HCT116 (cell line): ENCODE results near the gene RET. TPM values are rescaled to one million over a fixed set of nuclear protein-coding genes. Genes with fewer than 3 reads are reported as not detected.

Source experiments
- ATAC-seq: fragments of 200-7000 bp; cut with Tn5 transposase; 2 replicates; pipeline ENCODE4 v1.9.1; 2020; ENCODE audit warnings: mild to moderate bottlenecking, moderate library complexity
- BruUV-seq: library from RNA; stranded (reverse); fragments of 400-500 nt; replicated peaks from 2 replicates; lab custom pipeline; 2021; lab: Mats Ljungman, UMichigan
- CTCF ChIA-PET: fragments of 300-600 bp; sonication (Branson Sonifier 250); formaldehyde crosslinking; loops from one replicate; lab custom pipeline; 2021; ENCODE audit warnings: antibody characterized with exemption; lab: Charles Lee
- POLR2A ChIA-PET: fragments of 300-600, 350-600 bp; sonication (Branson Sonifier 250); formaldehyde crosslinking; loops from one replicate; lab custom pipeline; 2021; ENCODE audit warnings: antibody characterized with exemption; lab: Charles Lee
- RAD21 ChIA-PET, 2 experiments: fragments of 300-600 bp; sonication (Branson Sonifier 250); formaldehyde crosslinking; loops; one replicate each; lab custom pipeline; 2023; ENCODE audit warnings: low total read pairs in 2 of 2; ENCODE audit not compliant: uncharacterized antibody in 2 of 2, unreplicated experiment in 2 of 2, low non-redundant PET in 1 of 2; lab: Charles Lee
- DNase-seq: peaks from one replicate; pipeline ENCODE4 v3.0.0-alpha.2; 2010; ENCODE audit warnings: low read depth, low spot score
- H2AFZ ChIP-seq: fragments of 200-600 bp; shearing (Covaris generic), sonication (generic); 2 replicates; pipeline ENCODE4 v1.6.1; 2017; ENCODE audit warnings: low read depth, mixed run types, mixed read lengths, antibody characterized with exemption, low read length; ENCODE audit not compliant: poor library complexity, severe bottlenecking
- H3K27ac ChIP-seq: 2 replicates; pipeline ENCODE4 v1.5.1; 2012; ENCODE audit warnings: low read depth, low read length
- H3K27me3 ChIP-seq: fragments of 200-600 bp; sonication (generic); 2 replicates; pipeline ENCODE4 v1.6.1; 2016; ENCODE audit warnings: mixed run types, low read length, mixed read lengths; ENCODE audit not compliant: insufficient read depth
- H3K36me3 ChIP-seq, 2 experiments: fragments of 200-500 bp in 1 of 2; fragments of 200-600 bp in 1 of 2; sonication (Bioruptor generic) in 1 of 2; sonication (generic) in 1 of 2; 2 replicates each; pipeline versions ENCODE4 v1.5.1 to v1.6.1; 2014 to 2016; ENCODE audit warnings: low read length in 2 of 2, inconsistent platforms in 1 of 2, mixed read lengths in 1 of 2, mixed run types in 1 of 2; ENCODE audit not compliant: insufficient read depth in 2 of 2, control insufficient read depth in 1 of 2
- H3K4me1 ChIP-seq, 2 experiments: fragments of 200-600 bp in 1 of 2; sonication (generic) in 1 of 2; 2 replicates each; pipeline versions ENCODE4 v1.5.1 to v1.6.1; 2012 to 2017; ENCODE audit warnings: low read length in 2 of 2, inconsistent platforms in 1 of 2, mild to moderate bottlenecking in 1 of 2, mixed read lengths in 1 of 2, mixed run types in 1 of 2, moderate library complexity in 1 of 2; ENCODE audit not compliant: insufficient read depth in 2 of 2, control insufficient read depth in 1 of 2
- H3K4me2 ChIP-seq: fragments of 200-600 bp; sonication (generic); 2 replicates; pipeline ENCODE4 v1.6.1; 2017; ENCODE audit warnings: mixed run types, low read length, mixed read lengths
- H3K4me3 ChIP-seq, 2 experiments: fragments of 200-600 bp in 1 of 2; sonication (generic) in 1 of 2; replicated peaks in 1 of 2; 2 replicates each; pipeline ENCODE4 v1.5.1; 2011 to 2016; ENCODE audit warnings: low read length in 2 of 2, control low read depth in 1 of 2, low read depth in 1 of 2, mild to moderate bottlenecking in 1 of 2, mixed read lengths in 1 of 2, mixed run types in 1 of 2
- H3K79me2 ChIP-seq: fragments of 200-600 bp; sonication (generic); 2 replicates; pipeline ENCODE4 v1.6.1; 2017; ENCODE audit warnings: mild to moderate bottlenecking, mixed run types, low read length, moderate library complexity, mixed read lengths; ENCODE audit not compliant: insufficient read depth
- H3K9ac ChIP-seq: fragments of 200-600 bp; sonication (generic); 2 replicates; pipeline ENCODE4 v1.6.1; 2016; ENCODE audit warnings: low read length, mixed read lengths
- H3K9me2 ChIP-seq: fragments of 200-600 bp; sonication (generic), shearing (Covaris generic); 2 replicates; pipeline ENCODE4 v1.6.1; 2017; ENCODE audit warnings: mixed run types, mild to moderate bottlenecking, moderate library complexity; ENCODE audit not compliant: insufficient read depth
- H3K9me3 ChIP-seq, 2 experiments: fragments of 200-500 bp in 1 of 2; fragments of 200-600 bp in 1 of 2; sonication (Bioruptor generic) in 1 of 2; sonication (generic) in 1 of 2; 2 replicates each; pipeline ENCODE4 v1.6.1; 2014 to 2017; ENCODE audit warnings: low read length in 2 of 2, mixed read lengths in 2 of 2, inconsistent platforms in 1 of 2, low read depth in 1 of 2, mild to moderate bottlenecking in 1 of 2, mixed run types in 1 of 2, moderate library complexity in 1 of 2; ENCODE audit not compliant: control insufficient read depth in 1 of 2, insufficient read depth in 1 of 2
- H4K20me1 ChIP-seq: fragments of 200-600 bp; sonication (generic), shearing (Covaris generic); 2 replicates; pipeline ENCODE4 v1.6.1; 2017; ENCODE audit warnings: mixed run types, mild to moderate bottlenecking, moderate library complexity; ENCODE audit not compliant: insufficient read depth
- CEBPB ChIP-seq: IDR thresholded peaks from 2 replicates; pipeline ENCODE4 v1.6.1; 2012; ENCODE audit warnings: low read depth
- CTCF ChIP-seq, 3 experiments: fragments of 200-600 bp in 1 of 3; sonication (generic) in 1 of 3; IDR thresholded peaks in 2 of 3; conservative IDR thresholded peaks in 1 of 3; 2 replicates each; pipeline ENCODE4 v1.5.1; 2012 to 2017; ENCODE audit warnings: low read depth in 2 of 3, low read length in 2 of 3, antibody characterized with exemption in 1 of 3, borderline replicate concordance in 1 of 3, control low read depth in 1 of 3, mild to moderate bottlenecking in 1 of 3, mixed read lengths in 1 of 3, mixed run types in 1 of 3, moderate library complexity in 1 of 3; ENCODE audit not compliant: insufficient read depth in 1 of 3
- EGR1 ChIP-seq: IDR thresholded peaks from 2 replicates; pipeline ENCODE4 v1.6.1; 2012; ENCODE audit warnings: low read depth
- ELF1 ChIP-seq: IDR thresholded peaks from 2 replicates; pipeline ENCODE4 v1.6.1; 2012; ENCODE audit warnings: low read depth, borderline replicate concordance
- EZH2 ChIP-seq: fragments of 200-600 bp; sonication (generic); IDR thresholded peaks from 2 replicates; pipeline ENCODE4 v1.6.1; 2017; ENCODE audit warnings: antibody characterized with exemption, mixed run types
- EZH2phosphoT487 ChIP-seq: fragments of 200-600 bp; IDR thresholded peaks from 2 replicates; pipeline ENCODE4 v1.6.1; 2018; ENCODE audit warnings: antibody characterized with exemption, borderline replicate concordance
- JUND ChIP-seq: IDR thresholded peaks from 2 replicates; pipeline ENCODE4 v1.6.1; 2012
- MAX ChIP-seq: IDR thresholded peaks from 2 replicates; pipeline ENCODE4 v1.6.1; 2012
- POLR2A ChIP-seq: IDR thresholded peaks from 2 replicates; pipeline ENCODE4 v1.7.0; 2011; ENCODE audit warnings: borderline replicate concordance; ENCODE audit not compliant: insufficient read depth, insufficient read length; ENCODE audit errors: extremely low read depth
- POLR2AphosphoS5 ChIP-seq: IDR thresholded peaks from 2 replicates; pipeline ENCODE4 v1.6.1; 2011; ENCODE audit warnings: mild to moderate bottlenecking, low read depth, low read length, moderate library complexity
- RAD21 ChIP-seq: IDR thresholded peaks from 2 replicates; pipeline ENCODE4 v1.6.1; 2012; ENCODE audit warnings: low read depth, mild to moderate bottlenecking
- REST ChIP-seq: IDR thresholded peaks from 2 replicates; pipeline ENCODE4 v1.6.1; 2012; ENCODE audit warnings: low read depth
- SIN3A ChIP-seq: IDR thresholded peaks from 2 replicates; pipeline ENCODE4 v1.6.1; 2012; ENCODE audit warnings: low read depth
- TCF7L2 ChIP-seq: IDR thresholded peaks from 2 replicates; pipeline ENCODE4 v1.7.0; 2011; ENCODE audit warnings: borderline replicate concordance, inconsistent platforms; ENCODE audit not compliant: insufficient read depth, insufficient read length; ENCODE audit errors: extremely low read depth
- YY1 ChIP-seq: IDR thresholded peaks from 2 replicates; pipeline ENCODE4 v1.6.1; 2011; ENCODE audit warnings: low read length, low read depth, moderate library complexity, mild to moderate bottlenecking; ENCODE audit not compliant: insufficient replicate concordance; ENCODE audit errors: extremely low read depth
- ZFX ChIP-seq: fragments of 450-650 bp; IDR thresholded peaks from 2 replicates; pipeline ENCODE4 v1.6.1; 2017
- ZNF274 ChIP-seq: fragments of 200-500 bp; sonication (Bioruptor generic); IDR thresholded peaks from 2 replicates; pipeline ENCODE4 v1.6.1; 2014; ENCODE audit warnings: mild to moderate bottlenecking, low read depth, low read length, inconsistent platforms
- intact Hi-C: fragments of 100-400 bp; cut with micrococcal nuclease; formaldehyde crosslinking; loops from 2 replicates; pipeline ENCODE4 v1.10.0; 2022
- total RNA-seq: library from RNA; stranded (reverse); gene quantifications from one replicate; pipeline ENCODE4 v1.2.1, GENCODE V29; 2021; ENCODE audit not compliant: unreplicated experiment
- TF ChIP-seq, protein P1 (sequence below): IDR thresholded peaks from 2 replicates; pipeline ENCODE4 v1.6.1; 2012

Gene RET
- total RNA-seq, 1 experiment from 2014 or later, result 5.9 TPM

GRCh38 chr10:43058716-43059335, 18.0 kb upstream of the RET start (continued):
- no peak for TF ChIP-seq EZH2

DNA sequence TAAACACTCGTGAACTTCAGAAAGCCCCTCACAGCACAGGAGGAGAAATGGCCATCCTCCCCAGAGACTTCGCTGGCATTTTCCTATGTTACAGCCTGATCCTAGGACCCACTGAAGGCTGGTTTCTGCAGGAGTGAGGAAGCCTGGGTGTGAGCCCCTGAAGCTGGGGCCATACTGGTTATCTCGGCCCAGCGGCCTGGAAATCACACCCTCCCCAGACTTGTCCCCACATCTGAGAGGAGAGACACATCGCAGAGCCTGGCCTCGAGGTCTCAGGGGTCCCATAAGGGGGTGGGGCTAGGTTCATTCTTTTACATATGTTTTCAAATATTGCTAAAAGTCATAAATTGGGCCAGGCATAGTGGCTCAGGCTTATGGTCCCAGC, 17.5 kb upstream of the RET start:
- no peak for DNase-seq
- no peaks in the 10 kb centered on the region for H3K4me1 ChIP-seq
- peaks cover 10% of the 10 kb centered on the region; the same call in 1 of the 2 replicates for H3K27me3 ChIP-seq
- H3K4me3 ChIP-seq, result no peak overlapping the region
- no peaks in the 10 kb centered on the region for H3K79me2 ChIP-seq
- H2AFZ ChIP-seq, result no peak overlapping the region
- CTCF ChIA-PET, result no interaction called here
- POLR2A ChIA-PET, result no interaction called here
- H3K9me2 ChIP-seq, result no peaks in the 10 kb centered on the region
- ATAC-seq, result no peak
- intact Hi-C loops, result no loop called here
- BruUV-seq, result no TSS peak
- no peaks in the 10 kb centered on the region for H4K20me1 ChIP-seq
- H3K9ac ChIP-seq, result no peak overlapping the region
- no peaks in the 10 kb centered on the region for H3K36me3 ChIP-seq
- H3K4me2 ChIP-seq, result no peak overlapping the region
- RAD21 ChIA-PET, result no interaction called here
- no peaks in the 10 kb centered on the region for H3K9me3 ChIP-seq
- H3K27ac ChIP-seq, result no peak overlapping the region
- no peak for TF ChIP-seq EZH2phosphoT487
- no peak for TF ChIP-seq MAX
- TF ChIP-seq SIN3A, result no peak
- no peak for TF ChIP-seq RAD21
- TF ChIP-seq, protein P1, sequence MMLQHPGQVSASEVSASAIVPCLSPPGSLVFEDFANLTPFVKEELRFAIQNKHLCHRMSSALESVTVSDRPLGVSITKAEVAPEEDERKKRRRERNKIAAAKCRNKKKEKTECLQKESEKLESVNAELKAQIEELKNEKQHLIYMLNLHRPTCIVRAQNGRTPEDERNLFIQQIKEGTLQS, result no peak
- no peak for TF ChIP-seq EGR1
- TF ChIP-seq JUND, result no peak
- no peak for TF ChIP-seq REST
- no peak for TF ChIP-seq ZNF274
- no peak for TF ChIP-seq TCF7L2
- TF ChIP-seq YY1, result no peak
- TF ChIP-seq POLR2A, result no peak
- TF ChIP-seq ELF1, result no peak
- TF ChIP-seq CEBPB, result no peak
- TF ChIP-seq POLR2AphosphoS5, result no peak
- TF ChIP-seq CTCF (IDR thresholded peaks at IDR 0.05 in 2 of 3, conservative IDR thresholded peaks at IDR 0.05 in 1 of 3; ENCODE audit: borderline replicate concordance in 1 of 3, insufficient read depth in 1 of 3, low read depth in 2 of 3, low read length in 2 of 3), result no peak
- no peak for TF ChIP-seq ZFX
